Measurements from ENCODE around the gene CAPN14. TPM values are rescaled to one million over a fixed set of nuclear protein-coding genes. Genes with fewer than 3 reads are reported as not detected.

Gene CAPN14, protein sequence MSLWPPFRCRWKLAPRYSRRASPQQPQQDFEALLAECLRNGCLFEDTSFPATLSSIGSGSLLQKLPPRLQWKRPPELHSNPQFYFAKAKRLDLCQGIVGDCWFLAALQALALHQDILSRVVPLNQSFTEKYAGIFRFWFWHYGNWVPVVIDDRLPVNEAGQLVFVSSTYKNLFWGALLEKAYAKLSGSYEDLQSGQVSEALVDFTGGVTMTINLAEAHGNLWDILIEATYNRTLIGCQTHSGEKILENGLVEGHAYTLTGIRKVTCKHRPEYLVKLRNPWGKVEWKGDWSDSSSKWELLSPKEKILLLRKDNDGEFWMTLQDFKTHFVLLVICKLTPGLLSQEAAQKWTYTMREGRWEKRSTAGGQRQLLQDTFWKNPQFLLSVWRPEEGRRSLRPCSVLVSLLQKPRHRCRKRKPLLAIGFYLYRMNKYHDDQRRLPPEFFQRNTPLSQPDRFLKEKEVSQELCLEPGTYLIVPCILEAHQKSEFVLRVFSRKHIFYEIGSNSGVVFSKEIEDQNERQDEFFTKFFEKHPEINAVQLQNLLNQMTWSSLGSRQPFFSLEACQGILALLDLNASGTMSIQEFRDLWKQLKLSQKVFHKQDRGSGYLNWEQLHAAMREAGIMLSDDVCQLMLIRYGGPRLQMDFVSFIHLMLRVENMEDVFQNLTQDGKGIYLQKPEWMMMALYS
- total RNA-seq (0.33 and 0.56 TPM in 2 replicates), polyA plus RNA-seq (0.06 and 0.36 TPM in 2 replicates)

DNA sequence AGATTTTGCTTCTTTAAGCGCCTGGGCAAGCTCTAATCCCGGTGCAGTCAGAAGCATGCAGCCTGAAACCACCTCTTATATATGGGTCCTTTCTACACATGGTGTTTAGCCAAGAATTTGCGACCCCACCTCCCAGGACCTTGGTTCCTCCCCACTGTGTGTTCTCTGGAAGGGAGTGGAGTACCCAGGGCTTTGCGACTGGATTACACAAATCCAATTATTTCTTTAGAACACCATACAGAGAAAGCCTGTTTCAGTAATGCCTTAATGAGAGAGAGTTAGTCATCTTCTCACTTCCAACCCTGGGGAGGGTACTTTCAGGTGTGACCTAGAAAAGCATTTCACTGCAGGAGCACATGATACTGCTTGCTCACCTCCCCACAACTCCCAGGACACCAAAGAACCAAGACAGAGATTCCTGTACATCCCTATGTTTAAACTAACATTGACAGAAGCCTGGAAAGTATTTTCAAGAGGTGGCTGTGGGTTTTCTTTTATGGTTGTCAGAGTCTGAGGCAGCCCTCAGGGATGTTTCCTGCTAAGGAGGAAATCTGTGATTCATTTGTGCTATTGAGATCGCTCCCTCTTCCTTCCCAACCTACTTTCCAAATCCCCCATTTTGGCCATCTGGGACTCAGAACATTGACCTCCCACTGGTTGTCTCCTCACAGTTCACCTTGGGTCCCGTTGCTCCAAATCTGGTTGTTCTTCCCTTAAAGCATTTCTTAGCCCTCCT, at the start of gene CAPN14:
CAPN14 (minus strand) TSS at position 51 of the 736 bp plus-strand sequence. CDS start 12,068 bp downstream, outside the sequence.
- Histone ChIP-seq H3K9me3 (ENCODE audit: low read depth) (no peaks in the 10 kb centered on the region), H3K4me3 (no peak within 1 kb of the TSS), H3K4me1 (ENCODE audit: insufficient read depth) (no peaks in the 10 kb centered on the region), H3K79me2 (no peaks in the 10 kb centered on the region), H3K9me2 (replicated peaks; ENCODE audit: insufficient read depth) (no peaks in the 10 kb centered on the region), H3K4me2 (no peak within 1 kb of the TSS), H3K27me3 (peaks cover 5% of the 10 kb centered on the region), H2AFZ (no peak within 1 kb of the TSS), H3K36me3 (replicated peaks; ENCODE audit: insufficient read depth, low read depth) (no peaks in the 10 kb centered on the region), H4K20me1 (ENCODE audit: insufficient read depth, poor library complexity, severe bottlenecking) (no peaks in the 10 kb centered on the region), H3K27ac (no peak within 1 kb of the TSS)
- no peak for TF ChIP-seq EZH2 (IDR thresholded peaks at IDR 0.05; ENCODE audit: borderline replicate concordance)
- TF ChIP-seq, protein P1, sequence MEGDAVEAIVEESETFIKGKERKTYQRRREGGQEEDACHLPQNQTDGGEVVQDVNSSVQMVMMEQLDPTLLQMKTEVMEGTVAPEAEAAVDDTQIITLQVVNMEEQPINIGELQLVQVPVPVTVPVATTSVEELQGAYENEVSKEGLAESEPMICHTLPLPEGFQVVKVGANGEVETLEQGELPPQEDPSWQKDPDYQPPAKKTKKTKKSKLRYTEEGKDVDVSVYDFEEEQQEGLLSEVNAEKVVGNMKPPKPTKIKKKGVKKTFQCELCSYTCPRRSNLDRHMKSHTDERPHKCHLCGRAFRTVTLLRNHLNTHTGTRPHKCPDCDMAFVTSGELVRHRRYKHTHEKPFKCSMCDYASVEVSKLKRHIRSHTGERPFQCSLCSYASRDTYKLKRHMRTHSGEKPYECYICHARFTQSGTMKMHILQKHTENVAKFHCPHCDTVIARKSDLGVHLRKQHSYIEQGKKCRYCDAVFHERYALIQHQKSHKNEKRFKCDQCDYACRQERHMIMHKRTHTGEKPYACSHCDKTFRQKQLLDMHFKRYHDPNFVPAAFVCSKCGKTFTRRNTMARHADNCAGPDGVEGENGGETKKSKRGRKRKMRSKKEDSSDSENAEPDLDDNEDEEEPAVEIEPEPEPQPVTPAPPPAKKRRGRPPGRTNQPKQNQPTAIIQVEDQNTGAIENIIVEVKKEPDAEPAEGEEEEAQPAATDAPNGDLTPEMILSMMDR (IDR thresholded peaks at IDR 0.05; ENCODE audit: poor library complexity): no peak
- TF ChIP-seq EZH2phosphoT487 (IDR thresholded peaks at IDR 0.05; ENCODE audit: low read depth, severe bottlenecking, unreplicated experiment): no peak
- 66% methylated on average over 6 of the region's 6 CpGs for WGBS (ENCODE audit: low lambda C conversion rate, missing lambda C conversion rate)
- DNase-seq (ENCODE audit: low spot score): peak; percentile 19

DNA sequence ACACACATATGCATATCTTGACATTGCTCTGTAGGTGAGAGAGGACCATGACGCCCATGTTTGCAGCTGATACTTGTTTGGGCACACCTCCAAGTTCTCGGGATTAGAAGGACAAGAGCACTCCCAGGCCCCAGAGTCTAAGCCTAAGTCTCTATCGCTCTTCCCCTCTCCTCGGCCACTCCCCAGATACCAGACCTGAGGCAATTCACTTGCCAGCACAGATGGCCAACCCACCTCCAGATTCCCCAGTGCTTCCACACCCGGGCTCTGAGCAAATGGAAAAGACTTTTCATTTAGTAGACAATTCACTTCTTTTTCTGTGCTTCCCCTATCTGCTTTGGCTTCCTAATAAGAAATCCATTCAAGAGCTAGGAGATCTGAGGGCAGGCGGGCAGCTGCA, 49.5 kb upstream of the CAPN14 start:
- WGBS (ENCODE audit: low lambda C conversion rate, missing lambda C conversion rate): 92% methylated on average over 6 of the region's 6 CpGs
- H3K4me1 ChIP-seq (ENCODE audit: insufficient read depth): no peaks in the 10 kb centered on the region
- no peaks in the 10 kb centered on the region for H3K79me2 ChIP-seq

DNA sequence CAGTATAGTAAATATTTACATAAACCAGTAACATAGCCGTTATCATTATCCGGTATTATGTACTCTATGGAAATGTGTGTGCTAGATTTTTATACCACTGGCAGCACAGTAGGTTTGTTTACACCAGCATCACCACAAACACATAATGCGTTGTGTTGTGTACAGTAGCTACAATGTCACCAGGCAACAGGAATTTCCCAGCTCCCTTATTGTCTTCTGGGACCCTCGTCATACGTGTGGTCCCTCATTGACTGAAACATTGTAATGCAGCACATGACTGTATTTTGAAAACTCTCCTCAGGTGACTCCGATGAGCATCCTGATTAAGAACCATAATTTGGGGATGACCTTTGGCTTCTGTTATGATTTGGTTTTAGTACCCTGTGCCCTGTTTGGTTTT, 47.9 kb upstream of the CAPN14 start:
- no peaks in the 10 kb centered on the region for H4K20me1 ChIP-seq (ENCODE audit: insufficient read depth, poor library complexity, severe bottlenecking)
- no peak for TF ChIP-seq EZH2 (IDR thresholded peaks at IDR 0.05; ENCODE audit: borderline replicate concordance)
- TF ChIP-seq, protein P1 (IDR thresholded peaks at IDR 0.05; ENCODE audit: poor library complexity): no peak
- no peak overlapping the region for H3K27ac ChIP-seq
- no peaks in the 10 kb centered on the region for H3K4me1 ChIP-seq (ENCODE audit: insufficient read depth)
- no peaks in the 10 kb centered on the region for H3K9me3 ChIP-seq (ENCODE audit: low read depth)
- 90% methylated on average over 6 of the region's 6 CpGs for WGBS (ENCODE audit: low lambda C conversion rate, missing lambda C conversion rate)
- no peak overlapping the region for H3K4me3 ChIP-seq
- H3K36me3 ChIP-seq (replicated peaks; ENCODE audit: insufficient read depth, low read depth): no peaks in the 10 kb centered on the region
- H3K27me3 ChIP-seq: no peaks in the 10 kb centered on the region
- no peaks in the 10 kb centered on the region for H3K79me2 ChIP-seq
- no peak for DNase-seq (ENCODE audit: low spot score)
- no peak overlapping the region for H3K4me2 ChIP-seq
- no peak overlapping the region for H2AFZ ChIP-seq
- no peaks in the 10 kb centered on the region for H3K9me2 ChIP-seq (replicated peaks; ENCODE audit: insufficient read depth)

More for the DNA sequence above, 49.5 kb upstream of the CAPN14 start:
- TF ChIP-seq EZH2 (IDR thresholded peaks at IDR 0.05; ENCODE audit: borderline replicate concordance): no peak
- TF ChIP-seq, protein P1 (IDR thresholded peaks at IDR 0.05; ENCODE audit: poor library complexity): no peak
- no peak for TF ChIP-seq EZH2phosphoT487 (IDR thresholded peaks at IDR 0.05; ENCODE audit: low read depth, severe bottlenecking, unreplicated experiment)
- H2AFZ ChIP-seq: no peak overlapping the region
- no peak overlapping the region for H3K4me3 ChIP-seq
- H3K27me3 ChIP-seq: no peaks in the 10 kb centered on the region
- no peaks in the 10 kb centered on the region for H3K9me2 ChIP-seq (replicated peaks; ENCODE audit: insufficient read depth)
- H3K27ac ChIP-seq: no peak overlapping the region
- H4K20me1 ChIP-seq (ENCODE audit: insufficient read depth, poor library complexity, severe bottlenecking): no peaks in the 10 kb centered on the region
- H3K36me3 ChIP-seq (replicated peaks; ENCODE audit: insufficient read depth, low read depth): no peaks in the 10 kb centered on the region
- no peak for DNase-seq (ENCODE audit: low spot score)
- H3K9me3 ChIP-seq (ENCODE audit: low read depth): no peaks in the 10 kb centered on the region
- no peak overlapping the region for H3K4me2 ChIP-seq
